HG03558 (cell line): ENCODE results near the gene HNRNPH1.

Experiments used
- ATAC-seq: cut with Tn5 transposase; IDR thresholded peaks from one replicate; pipeline ENCODE4 v1.9.1; 2021; ENCODE audit warnings: moderate number of reproducible peaks; ENCODE audit not compliant: unreplicated experiment; ENCODE audit errors: extremely low read depth

HNRNPH1 gene

DNA sequence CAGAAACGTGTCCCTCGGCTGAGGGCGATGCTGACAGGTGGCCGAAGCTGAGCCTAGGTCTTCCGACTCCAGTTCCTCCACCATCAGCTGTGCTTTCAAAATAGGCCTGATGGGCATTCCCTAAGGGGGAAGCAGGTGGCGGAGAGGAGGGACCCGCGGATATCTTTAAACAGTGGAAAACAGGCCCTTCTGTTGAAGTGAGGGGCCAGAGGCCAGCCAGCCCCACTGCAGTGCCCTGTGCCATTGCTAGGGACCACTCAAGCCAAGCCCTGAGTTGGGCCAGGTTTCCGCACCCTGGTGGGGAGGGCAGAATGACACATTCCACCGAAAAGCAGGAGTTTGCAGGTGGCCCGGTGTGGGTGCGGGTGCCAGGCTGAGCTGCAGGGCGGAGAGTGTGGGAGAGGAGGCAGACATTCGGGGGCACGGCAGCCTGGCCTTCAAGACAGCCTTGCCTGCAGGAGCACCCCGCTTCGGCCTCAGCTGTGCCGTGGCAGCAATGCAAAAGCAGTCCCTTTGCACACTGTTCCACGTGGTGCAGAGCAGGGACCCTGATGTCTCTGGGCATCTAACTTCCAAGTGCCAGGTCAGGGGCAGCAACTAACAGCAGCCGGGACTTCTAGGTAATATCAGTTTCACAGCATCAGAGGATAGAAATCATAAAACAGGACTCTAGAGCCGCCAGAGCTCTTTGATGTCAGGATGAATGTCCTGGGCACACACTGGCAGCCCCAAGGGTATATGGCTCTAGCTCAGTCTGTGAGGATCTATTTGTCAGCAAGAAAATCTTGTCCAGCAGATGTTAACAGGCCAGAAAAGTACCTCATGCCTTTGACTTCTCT lies 17.2 kb downstream of the HNRNPH1 start:
- no peak for ATAC-seq

DNA sequence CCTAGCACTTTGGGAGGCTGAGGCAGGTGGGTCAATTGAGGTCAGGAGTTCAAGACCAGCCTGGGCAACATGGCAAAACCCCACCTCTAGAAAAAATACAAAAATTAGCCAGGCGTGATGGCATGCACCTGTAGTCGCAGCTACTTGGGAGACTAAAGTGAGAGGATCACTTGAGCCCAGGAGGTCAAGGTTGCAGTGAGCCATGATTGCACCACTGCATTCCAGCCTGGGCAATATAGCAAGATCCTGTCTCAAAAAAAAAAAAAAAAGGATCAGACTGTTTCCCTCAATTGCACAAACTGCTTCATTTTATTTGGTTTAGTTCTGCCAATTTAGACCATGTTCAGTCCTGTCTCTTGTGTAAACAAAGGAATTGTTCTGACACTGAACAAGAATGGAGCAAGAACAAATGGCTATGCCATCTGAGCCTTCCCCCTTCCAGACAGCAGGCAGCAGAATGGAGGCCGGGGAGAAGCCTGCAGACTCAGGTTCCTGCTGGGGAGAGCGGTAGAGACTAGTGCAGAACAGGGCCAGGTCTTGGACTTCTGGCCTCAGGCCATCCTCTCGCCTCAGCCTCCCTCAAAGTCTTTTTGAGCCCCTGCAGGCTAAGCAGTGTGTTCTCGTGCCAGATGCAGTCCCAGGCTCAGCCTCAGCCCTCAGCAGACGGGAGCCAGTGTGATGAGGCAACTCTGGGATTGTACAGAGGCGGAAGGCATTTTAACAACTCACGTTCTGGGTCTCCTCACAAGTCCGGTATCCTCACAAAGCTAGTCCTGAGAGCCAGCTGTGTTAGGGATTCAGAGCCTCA lies 18.2 kb downstream of the HNRNPH1 start:
- ATAC-seq, result no peak

DNA sequence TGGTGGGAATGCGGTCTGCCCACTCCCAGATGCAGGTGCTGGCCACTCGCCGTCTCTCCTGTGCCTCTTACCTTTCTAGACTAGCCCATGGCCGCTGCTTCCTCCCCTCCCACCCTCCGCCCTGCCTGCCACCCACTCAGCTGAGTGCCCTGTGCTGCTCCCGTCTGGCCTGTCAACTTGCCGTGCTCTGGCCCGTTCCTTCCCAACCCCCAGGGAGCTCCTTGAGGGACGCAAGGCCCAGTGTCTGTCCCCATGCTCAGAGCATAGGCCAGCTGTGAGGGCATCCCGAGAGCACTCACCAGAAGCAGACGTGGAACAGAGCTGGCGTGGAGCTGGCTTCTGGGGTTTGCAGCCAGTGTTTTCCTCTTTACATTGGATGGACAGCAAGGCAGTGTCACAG lies 20.2 kb downstream of the HNRNPH1 start:
- no peak for ATAC-seq

DNA sequence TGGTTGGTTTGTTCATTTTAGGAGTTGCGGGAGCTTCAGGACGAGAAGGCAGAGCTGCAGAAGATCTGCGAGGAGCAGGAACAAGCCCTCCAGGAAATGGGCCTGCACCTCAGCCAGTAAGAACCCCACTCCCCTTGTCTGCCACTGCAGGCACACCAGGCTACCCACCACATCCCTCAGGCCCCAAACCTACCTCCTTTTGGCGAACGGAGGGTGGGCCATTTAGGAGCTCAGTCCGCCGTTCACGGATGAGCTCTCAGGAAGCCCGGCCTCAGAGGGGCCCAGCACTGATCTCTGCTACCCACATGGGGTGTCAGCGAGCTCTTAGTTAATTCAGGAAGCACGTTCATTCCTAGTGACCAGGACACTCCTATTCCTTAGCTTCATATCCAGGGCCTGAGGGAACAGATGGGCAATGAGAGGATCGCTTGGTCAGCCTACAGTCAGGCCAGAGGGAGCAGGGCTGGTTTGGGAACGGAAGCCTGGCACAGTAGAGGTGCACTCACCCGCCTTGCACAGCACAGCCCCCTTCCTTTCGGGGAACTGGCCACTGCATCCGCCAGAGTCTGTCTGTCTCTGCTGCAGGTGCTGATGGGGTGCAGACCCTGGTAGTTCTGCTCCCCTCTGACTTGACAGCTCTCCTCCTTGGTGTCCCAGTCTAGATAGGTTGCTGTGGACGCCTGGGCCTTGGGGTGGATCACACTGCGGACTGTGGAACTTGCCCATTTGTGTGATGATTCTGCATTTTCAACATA lies 21.4 kb downstream of the HNRNPH1 start:
- ATAC-seq, result no peak

DNA sequence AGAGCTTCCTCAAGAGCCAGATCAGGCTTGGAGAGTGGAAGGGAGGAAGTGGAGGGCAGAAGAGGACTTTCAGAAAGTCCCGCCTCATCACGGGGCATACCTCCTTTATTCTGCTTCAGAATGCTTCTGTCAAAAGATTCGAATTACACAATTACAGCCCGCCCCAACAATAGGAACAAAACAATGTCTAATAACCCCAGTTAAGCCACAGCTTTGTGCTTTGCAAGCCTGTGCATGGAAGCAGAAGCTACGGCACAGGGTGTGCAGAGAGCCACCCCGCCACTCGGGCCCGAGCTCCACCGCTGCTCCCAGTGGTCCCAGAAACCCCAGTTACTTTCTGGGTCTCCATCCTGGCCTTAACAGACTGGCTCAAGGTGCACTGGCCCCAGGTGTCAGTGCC lies 23.5 kb downstream of the HNRNPH1 start:
- no peak for ATAC-seq

DNA sequence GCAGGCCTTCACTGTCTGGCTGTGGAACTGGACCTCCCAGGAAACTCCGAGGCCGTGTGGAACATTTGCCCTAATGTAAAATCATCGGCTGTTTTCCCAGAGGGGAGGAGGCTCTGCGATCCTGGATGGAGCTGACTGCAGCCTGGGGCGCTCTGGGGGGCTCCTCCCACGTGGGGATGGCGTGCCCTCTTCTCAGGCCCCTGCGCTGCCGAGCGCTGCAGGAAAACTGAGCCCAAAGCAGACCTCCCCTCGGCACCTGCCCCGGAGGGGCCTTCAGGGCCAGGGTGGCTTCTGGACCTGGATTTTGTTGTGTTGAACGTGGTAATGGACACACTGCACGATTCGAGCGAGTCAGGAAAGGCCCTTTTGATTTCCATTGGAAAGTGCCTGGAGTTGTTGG lies 23.9 kb downstream of the HNRNPH1 start:
- no peak for ATAC-seq

DNA sequence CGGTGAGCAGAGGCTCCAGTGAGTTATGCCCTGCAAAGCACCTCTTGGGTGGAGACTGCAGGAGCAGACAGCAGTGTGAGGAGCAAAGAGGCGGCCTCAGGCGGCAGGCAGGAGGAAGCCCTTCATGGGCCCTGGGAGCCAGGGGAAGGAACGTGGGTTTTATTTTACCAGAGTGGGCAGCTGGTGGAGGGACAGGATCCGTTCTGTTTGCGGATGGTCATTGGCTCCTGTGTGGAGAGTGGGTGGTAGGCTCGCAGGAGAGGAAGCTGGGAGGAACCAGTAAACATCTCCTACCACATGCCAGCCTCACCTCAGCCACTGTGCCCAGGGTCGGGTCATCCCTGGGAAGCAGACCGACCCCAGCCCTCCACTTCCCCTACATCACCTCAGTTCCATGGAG lies 24.4 kb downstream of the HNRNPH1 start:
- no peak for ATAC-seq

DNA sequence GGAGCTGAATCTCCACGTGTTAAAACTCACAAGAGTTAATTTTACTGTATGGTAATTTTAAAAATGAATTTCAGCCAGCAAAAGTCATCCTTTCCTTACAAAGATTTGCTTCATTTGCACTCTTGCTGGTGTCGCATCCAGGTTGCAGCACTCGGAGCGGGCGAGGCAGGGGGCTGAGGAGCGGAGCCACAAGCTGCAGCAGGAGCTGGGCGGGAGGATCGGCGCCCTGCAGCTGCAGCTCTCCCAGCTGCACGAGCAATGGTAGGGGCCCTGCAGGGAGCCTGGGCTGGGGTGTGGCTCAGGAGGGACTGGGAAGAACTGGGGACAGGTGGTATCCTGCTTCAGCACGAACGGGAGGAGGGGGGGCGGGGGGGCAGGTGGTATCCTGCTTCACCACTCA lies 27.1 kb downstream of the HNRNPH1 start:
- no peak for ATAC-seq

DNA sequence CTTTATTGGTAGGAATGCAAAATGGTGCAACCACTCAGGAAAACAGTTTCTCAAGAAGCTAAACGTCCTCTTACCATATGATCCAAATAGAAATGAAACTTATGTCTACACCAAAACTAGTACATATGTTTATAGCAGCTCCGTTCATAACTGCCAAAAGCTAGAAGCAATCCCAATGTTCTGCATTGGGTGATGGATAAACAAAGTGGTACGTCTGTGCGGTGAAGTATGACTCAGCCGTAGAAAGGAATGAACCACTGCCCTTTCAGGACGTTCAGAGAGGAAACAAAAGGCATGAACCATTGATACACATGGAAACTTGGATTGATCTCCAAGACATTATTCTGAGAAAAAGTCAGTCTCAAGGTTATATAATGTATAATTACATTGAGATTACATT lies 27.6 kb downstream of the HNRNPH1 start:
- ATAC-seq, result no peak

DNA sequence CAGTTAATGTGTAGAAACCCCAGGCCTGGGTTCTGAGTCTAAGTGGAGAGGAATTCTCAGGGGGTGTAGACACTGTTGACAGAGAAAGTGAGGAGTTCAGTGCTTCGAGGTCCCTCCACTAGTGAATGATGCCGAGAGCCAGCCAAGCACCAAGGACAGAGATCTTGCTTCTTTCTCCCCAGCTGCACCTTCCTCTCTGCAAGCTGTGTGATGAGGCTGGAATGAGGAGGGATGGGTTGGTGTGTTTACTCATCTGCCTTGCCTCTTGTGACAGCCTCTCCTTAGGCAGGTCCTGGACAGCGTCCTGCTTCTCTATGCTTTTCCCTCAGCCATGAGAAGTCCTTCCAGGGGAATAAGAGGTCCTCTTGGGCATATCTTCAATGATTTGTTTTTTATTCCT lies 35.3 kb downstream of the HNRNPH1 start:
- ATAC-seq, result no peak

DNA sequence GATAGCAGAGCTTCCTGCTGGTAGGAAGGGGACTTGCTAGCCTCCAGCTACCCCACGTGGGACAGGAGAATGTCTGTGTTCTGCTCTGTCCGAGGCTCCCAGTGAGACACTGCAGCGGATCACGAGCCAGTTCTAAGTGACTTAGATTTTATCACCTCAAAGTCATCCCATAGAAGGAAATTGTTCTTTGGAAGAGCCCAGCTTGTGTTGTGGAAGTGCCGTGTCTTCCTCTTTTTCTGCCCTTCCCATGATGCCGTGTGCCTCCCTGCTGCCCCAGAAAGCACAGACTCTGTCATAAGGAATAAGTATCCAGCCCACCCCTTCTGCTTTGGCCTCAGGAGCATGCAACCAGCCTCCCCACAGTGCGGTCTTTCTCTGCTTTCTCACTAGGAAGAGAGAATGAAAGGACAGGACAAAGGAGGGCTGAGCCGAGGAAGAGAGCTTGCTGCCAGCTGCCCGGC lies 37.5 kb downstream of the HNRNPH1 start:
- no peak for ATAC-seq

DNA sequence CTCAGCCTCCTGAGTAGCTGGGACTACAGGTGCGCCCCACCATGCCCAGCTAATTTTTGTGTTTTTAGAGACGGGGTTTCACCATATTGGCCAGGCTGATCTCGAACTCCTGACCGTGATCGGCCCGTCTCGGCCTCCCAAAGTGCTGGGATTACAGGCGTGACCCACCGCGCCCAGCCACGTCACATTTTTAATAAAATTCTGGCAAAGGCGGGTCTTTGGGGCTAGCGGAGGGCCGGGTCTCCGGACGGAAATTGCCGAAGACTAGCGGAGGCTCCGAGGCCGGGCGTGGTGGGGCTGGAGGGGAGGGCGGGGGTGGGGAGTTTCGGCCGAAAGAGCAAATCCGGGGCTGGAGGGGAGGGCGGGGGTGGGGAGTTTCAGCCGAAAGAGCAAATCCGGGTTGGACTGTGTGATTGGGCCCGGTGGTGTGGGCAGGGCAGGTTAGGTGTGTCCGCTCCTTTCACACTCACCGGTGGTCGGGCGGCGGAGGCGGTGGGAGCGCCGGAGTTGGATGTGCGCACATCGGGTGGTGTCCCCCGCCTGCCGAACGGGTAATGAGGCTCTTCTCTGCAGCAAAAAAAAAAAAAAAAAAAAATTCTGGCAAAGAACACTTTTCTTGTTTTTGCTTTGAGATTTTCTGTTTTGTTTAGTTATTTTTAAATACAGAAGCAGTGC lies 46.0 kb downstream of the HNRNPH1 start:
- no peak for ATAC-seq

DNA sequence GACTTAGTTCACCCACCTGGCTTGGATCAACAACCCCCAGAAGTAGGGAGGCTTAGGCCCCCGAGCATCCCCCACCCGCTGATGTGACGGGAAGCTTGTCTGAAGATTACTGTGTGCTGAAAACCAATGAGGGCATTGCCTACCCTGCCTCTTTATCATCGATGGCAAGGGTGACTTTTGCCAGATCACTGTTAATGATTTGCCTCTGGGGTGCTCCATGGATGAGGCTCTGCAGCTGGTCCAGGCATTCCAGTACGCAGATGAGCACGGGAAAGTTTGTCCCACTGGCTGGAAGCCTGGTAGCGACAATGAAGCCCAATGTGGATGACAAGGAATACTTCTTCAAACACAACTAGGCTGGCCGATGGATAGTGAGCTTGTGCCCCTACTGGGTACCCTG lies 51.1 kb downstream of the HNRNPH1 start:
- no peak for ATAC-seq

DNA sequence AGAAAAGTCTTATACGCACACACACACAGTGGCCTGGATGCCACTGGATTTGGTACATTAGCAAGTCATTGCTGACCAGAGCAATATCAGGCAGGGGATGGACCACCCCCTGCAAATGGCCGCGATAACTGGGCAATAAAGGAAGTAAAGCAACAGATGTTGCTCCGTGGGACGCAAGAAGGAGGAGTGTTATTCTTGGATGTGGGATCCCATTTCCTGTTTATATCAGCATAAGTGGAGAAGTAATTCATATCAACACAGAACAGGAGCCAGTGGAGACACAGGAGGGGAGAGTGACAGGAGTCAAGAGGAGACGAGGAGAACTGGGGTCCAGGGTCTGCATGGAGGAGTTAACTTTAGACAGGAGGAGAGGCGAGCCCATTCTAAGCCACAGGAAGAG lies 54.8 kb downstream of the HNRNPH1 start:
- ATAC-seq, result no peak

DNA sequence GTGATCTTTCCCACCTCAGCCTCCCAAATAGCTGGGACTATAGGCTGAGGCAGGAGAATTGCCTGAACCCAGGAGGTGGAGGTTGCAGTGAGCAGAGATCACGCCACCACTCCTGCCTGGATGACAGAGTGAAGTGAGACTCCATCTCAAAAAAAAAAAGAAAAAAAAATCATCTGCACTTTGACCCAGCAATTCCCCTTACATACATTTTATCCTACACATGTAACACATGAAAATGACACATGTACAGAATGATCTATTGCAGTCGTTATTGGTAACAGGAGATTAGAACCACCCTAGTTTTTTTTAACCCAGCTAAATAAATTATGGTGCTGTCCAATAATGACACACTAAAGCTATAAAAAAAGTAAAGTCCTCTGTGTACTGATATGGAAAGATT lies 58.9 kb downstream of the HNRNPH1 start:
- ATAC-seq, result no peak
